Right renal pelvis (tissue), 4 donors: ENCODE results near the gene RUFY1. TPM values are rescaled to one million over a fixed set of nuclear protein-coding genes. Genes with fewer than 3 reads are reported as not detected.
"Not testable (repeated sequence)": the region's sequence is repeated elsewhere in the genome, so short reads cannot be mapped to it uniquely, and the experiment has no call there.

Experiments
- DNase-seq, 4 donors: peaks; one replicate each; pipeline ENCODE4 v3.0.0-alpha.2; 2013; ENCODE audit warnings: low read depth in 4 of 4, low spot score in 3 of 4, missing footprints in 1 of 4
- polyA plus RNA-seq, 4 donors: library from polyadenylated mRNA; unstranded; fragments of 120-200 nt; gene quantifications; one replicate each; pipeline ENCODE4 v1.2.1, GENCODE V29; 2013; ENCODE audit not compliant: insufficient read length in 4 of 4

The RUFY1 gene
- polyA plus RNA-seq, 4 donors = 69.1 to 81.4 (median 78.7) TPM

- not testable (repeated sequence) for DNase-seq
These were observed 107.2 kb downstream of the RUFY1 start for GRCh38 chr5:179657302-179658178.

- DNase-seq = not testable (repeated sequence)
These were observed 108.0 kb downstream of the RUFY1 start for GRCh38 chr5:179658179-179658856.

Other genes with a start within 250 kb of the RUFY1 start
- gene ADAMTS2, start 205.1 kb upstream of the RUFY1 start, polyA plus RNA-seq = 10 to 100 TPM; 10.9 to 15.5 (median 11.5) TPM
- 1,000 to 10,000 TPM in 2 of 4 donors, 100 to 1,000 TPM in 2; 884 to 1,263 (median 1,004) TPM for gene HNRNPH1, start 73.1 kb downstream of the RUFY1 start, polyA plus RNA-seq
- gene CBY3, start 130.5 kb downstream of the RUFY1 start, polyA plus RNA-seq = under 1 TPM in 3 of 4 donors, not detected in 1; 0.36 to 0.47 (median 0.42) TPM
- 100 to 1,000 TPM; 522 to 659 (median 612) TPM for gene CANX, start 148.4 kb downstream of the RUFY1 start, polyA plus RNA-seq
- gene MAML1, start 182.3 kb downstream of the RUFY1 start, polyA plus RNA-seq = 10 to 100 TPM; 41.3 to 44.2 (median 42.5) TPM
- 1 to 10 TPM; 2.1 to 6.6 (median 2.7) TPM for gene LTC4S, start 243.4 kb downstream of the RUFY1 start, polyA plus RNA-seq